Measurements from ENCODE around the gene USP7. TPM values are rescaled to one million over a fixed set of nuclear protein-coding genes. Genes with fewer than 3 reads are reported as not detected.

The USP7 gene
- total RNA-seq, 2 donors from 2014 or later, result 42.2 to 57.4 TPM

GRCh38 chr16:8946544-8946943 is 17.2 kb downstream of the USP7 start:
- H3K27ac ChIP-seq, result no peak overlapping the region
- no peak for TF ChIP-seq CTCF (IDR thresholded peaks at IDR 0.05)
- no peaks in the 10 kb centered on the region for H3K36me3 ChIP-seq
- peaks cover 0 to 94% of the 10 kb centered on the region in 2 donors for H3K4me1 ChIP-seq
- no peaks in the 10 kb centered on the region for H3K9me3 ChIP-seq
- DNase-seq (ENCODE audit: low spot score), result no peak
- H3K4me3 ChIP-seq, result no peak overlapping the region
- H3K27me3 ChIP-seq, result no peaks in the 10 kb centered on the region

- Histone ChIP-seq H3K4me3 (no peak overlapping the region), H3K27ac (no peak overlapping the region), H3K9me3 (no peaks in the 10 kb centered on the region), H3K4me1 (peaks cover 0 to 92% of the 10 kb centered on the region in 2 donors), H3K27me3 (no peaks in the 10 kb centered on the region), H3K36me3 (no peaks in the 10 kb centered on the region)
- DNase-seq (ENCODE audit: low spot score), result no peak
- TF ChIP-seq CTCF (IDR thresholded peaks at IDR 0.05), result no peak
Measured at GRCh38 chr16:8945626-8946296, 17.9 kb downstream of the USP7 start.

GRCh38 chr16:8943966-8944759 is 19.5 kb downstream of the USP7 start:
- TF ChIP-seq CTCF (IDR thresholded peaks at IDR 0.05), result no peak
- Histone ChIP-seq H3K9me3 (no peaks in the 10 kb centered on the region), H3K27ac (no peak overlapping the region), H3K27me3 (no peaks in the 10 kb centered on the region), H3K36me3 (no peaks in the 10 kb centered on the region), H3K4me1 (peaks cover 0 to 84% of the 10 kb centered on the region in 2 donors), H3K4me3 (no peak overlapping the region)
- no peak for DNase-seq (ENCODE audit: low spot score)

- H3K9me3 ChIP-seq, result no peaks in the 10 kb centered on the region
- no peaks in the 10 kb centered on the region for H3K27me3 ChIP-seq
- H3K36me3 ChIP-seq, result no peaks in the 10 kb centered on the region
- no peak for TF ChIP-seq CTCF (IDR thresholded peaks at IDR 0.05)
- H3K4me1 ChIP-seq, result peaks cover 0 to 83% of the 10 kb centered on the region in 2 donors
- no peak for DNase-seq (ENCODE audit: low spot score)
- H3K4me3 ChIP-seq, result no peak overlapping the region
- H3K27ac ChIP-seq, result no peak overlapping the region
Measured at GRCh38 chr16:8943001-8943763, 20.5 kb downstream of the USP7 start.

- no peaks in the 10 kb centered on the region for H3K36me3 ChIP-seq
- TF ChIP-seq CTCF (IDR thresholded peaks at IDR 0.05), result no peak
- H3K9me3 ChIP-seq, result no peaks in the 10 kb centered on the region
- H3K27ac ChIP-seq, result no peak overlapping the region
- H3K4me3 ChIP-seq, result no peak overlapping the region
- peaks cover 0 to 77% of the 10 kb centered on the region in 2 donors for H3K4me1 ChIP-seq
- H3K27me3 ChIP-seq, result no peaks in the 10 kb centered on the region
- DNase-seq (ENCODE audit: low spot score), result no peak
Measured at GRCh38 chr16:8941718-8942344, 21.9 kb downstream of the USP7 start.
